Measurements from ENCODE around the gene PRKAG3. TPM values are rescaled to one million over a fixed set of nuclear protein-coding genes. Genes with fewer than 3 reads are reported as not detected.

The PRKAG3 gene
- total RNA-seq, 2 donors from 2014 or later, result not detected

- TF ChIP-seq POLR2A (IDR thresholded peaks at IDR 0.05) (no peak), CTCF (IDR thresholded peaks at IDR 0.05) (no peak)
- no peak overlapping the region for H3K27ac ChIP-seq
- H3K36me3 ChIP-seq (replicated peaks in 1 of 2; ENCODE audit: insufficient read depth in 1 of 2, low read depth in 2 of 2), result no peaks in the 10 kb centered on the region
- ATAC-seq, result no peak
- no peak overlapping the region for H3K4me3 ChIP-seq
- H3K27me3 ChIP-seq, result no peaks in the 10 kb centered on the region
- H3K9me3 ChIP-seq, result peaks cover 0 to 7% (median 0%) of the 10 kb centered on the region in 3 donors
- intact Hi-C loops (cut with DNase I), result no loop called here
- DNase-seq, result no peak
- 28 to 56% methylated on average over 2 of the region's 2 CpGs for WGBS, 2 donors
- no peaks in the 10 kb centered on the region for H3K4me1 ChIP-seq
Observed at GRCh38 chr2:218837495-218837894, 5.9 kb upstream of the PRKAG3 start.

DNA sequence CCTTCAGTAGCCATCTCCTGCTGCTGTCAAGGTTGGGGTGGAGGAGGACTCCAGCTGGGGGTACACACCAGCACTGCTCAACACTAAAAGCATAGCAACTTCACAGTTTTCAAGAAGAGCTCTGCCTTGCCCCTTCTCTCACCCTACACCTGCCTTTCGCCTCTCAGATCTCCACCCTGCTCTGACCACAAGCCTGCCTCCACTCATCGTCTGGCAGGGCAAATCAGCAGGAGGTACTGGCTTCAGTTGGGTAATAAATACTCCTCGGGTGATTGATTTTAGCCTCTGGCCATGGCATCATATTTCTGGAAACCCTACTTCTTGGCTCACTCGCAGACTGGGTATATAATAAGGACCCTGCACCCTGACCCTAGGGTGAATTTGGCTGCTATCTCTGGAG lies 3.1 kb upstream of the PRKAG3 start:
- no peak for DNase-seq
- Histone ChIP-seq H3K36me3 (replicated peaks in 1 of 2; ENCODE audit: insufficient read depth in 1 of 2, low read depth in 2 of 2) (no peaks in the 10 kb centered on the region), H3K4me1 (no peaks in the 10 kb centered on the region), H3K27me3 (no peaks in the 10 kb centered on the region), H3K9me3 (peaks cover 0 to 7% (median 0%) of the 10 kb centered on the region in 3 donors), H3K4me3 (no peak overlapping the region), H3K27ac (no peak overlapping the region)
- no peak for TF ChIP-seq POLR2A (IDR thresholded peaks at IDR 0.05)
- no peak for TF ChIP-seq CTCF (IDR thresholded peaks at IDR 0.05)
- 39 to 55% methylated on average over 4 of the region's 4 CpGs for WGBS, 2 donors
- no peak for ATAC-seq
- intact Hi-C loops (cut with DNase I), result no loop called here

- Histone ChIP-seq H3K4me3 (no peak overlapping the region), H3K36me3 (replicated peaks in 1 of 2; ENCODE audit: insufficient read depth in 1 of 2, low read depth in 2 of 2) (no peaks in the 10 kb centered on the region), H3K27ac (no peak overlapping the region), H3K9me3 (peaks cover 0 to 7% (median 0%) of the 10 kb centered on the region in 3 donors), H3K27me3 (no peaks in the 10 kb centered on the region), H3K4me1 (no peaks in the 10 kb centered on the region)
- intact Hi-C loops (cut with DNase I), result no loop called here
- DNase-seq, result no peak
- 65 to 75% methylated on average over 4 of the region's 4 CpGs for WGBS, 2 donors
- TF ChIP-seq POLR2A (IDR thresholded peaks at IDR 0.05) (no peak), CTCF (IDR thresholded peaks at IDR 0.05) (no peak)
- ATAC-seq, result no peak
Observed at GRCh38 chr2:218833023-218833609, 1.5 kb upstream of the PRKAG3 start.

DNA sequence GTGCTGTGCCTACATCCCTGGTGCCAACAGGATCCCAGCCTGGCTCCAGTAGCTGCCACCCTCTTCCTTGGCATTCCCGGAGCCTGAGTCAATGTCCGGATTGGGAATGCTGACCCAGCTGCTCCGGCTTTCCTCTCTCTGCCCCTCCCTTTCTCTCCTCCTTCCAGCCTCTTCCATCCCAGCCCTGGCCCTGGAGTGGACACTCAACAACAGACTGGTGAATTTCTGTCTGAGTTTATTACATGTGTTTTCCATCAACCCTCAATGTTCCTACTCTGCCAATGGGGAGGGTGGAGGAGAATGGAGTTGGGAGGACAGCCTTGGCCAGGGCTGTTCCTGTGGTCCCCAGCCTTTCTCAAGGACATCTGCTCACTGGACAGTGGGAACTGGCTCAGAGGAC lies 917 bp upstream of the PRKAG3 start:
- no peak for ATAC-seq
- H3K4me3 ChIP-seq, result no peak overlapping the region
- WGBS, 2 donors, result 67 to 75% methylated on average over 3 of the region's 3 CpGs

More for the DNA sequence above, 917 bp upstream of the PRKAG3 start:
- intact Hi-C loops (cut with DNase I), result no loop called here
- DNase-seq, result no peak
- Histone ChIP-seq H3K9me3 (peaks cover 0 to 6% (median 0%) of the 10 kb centered on the region in 3 donors), H3K27me3 (no peaks in the 10 kb centered on the region), H3K27ac (no peak overlapping the region), H3K36me3 (replicated peaks in 1 of 2; ENCODE audit: insufficient read depth in 1 of 2, low read depth in 2 of 2) (no peaks in the 10 kb centered on the region), H3K4me1 (no peaks in the 10 kb centered on the region)
- TF ChIP-seq CTCF (IDR thresholded peaks at IDR 0.05) (no peak), POLR2A (IDR thresholded peaks at IDR 0.05) (no peak)
